Measurements from ENCODE around the gene KRT4.

DNA sequence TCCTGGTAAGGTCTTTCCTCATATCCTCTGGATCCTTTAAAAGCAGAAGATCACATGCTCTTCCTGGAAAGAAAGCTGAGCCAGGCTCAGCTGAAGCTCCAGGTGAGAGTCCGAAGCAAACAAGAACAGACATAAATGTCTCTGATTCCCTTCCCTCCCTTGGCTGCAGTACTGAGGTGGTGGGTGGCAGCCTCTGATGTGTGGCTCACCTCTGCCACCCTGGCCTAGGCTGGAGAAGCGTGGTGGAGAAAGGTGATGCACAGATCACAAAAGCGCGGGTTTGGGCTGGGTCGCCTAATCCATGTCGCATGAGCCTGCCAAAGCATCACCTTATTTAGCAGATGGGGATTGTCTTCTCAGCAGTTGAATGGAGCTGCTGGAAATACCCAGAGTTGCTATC, 34.0 kb downstream of the KRT4 start:
- TF ChIP-seq, protein P1, sequence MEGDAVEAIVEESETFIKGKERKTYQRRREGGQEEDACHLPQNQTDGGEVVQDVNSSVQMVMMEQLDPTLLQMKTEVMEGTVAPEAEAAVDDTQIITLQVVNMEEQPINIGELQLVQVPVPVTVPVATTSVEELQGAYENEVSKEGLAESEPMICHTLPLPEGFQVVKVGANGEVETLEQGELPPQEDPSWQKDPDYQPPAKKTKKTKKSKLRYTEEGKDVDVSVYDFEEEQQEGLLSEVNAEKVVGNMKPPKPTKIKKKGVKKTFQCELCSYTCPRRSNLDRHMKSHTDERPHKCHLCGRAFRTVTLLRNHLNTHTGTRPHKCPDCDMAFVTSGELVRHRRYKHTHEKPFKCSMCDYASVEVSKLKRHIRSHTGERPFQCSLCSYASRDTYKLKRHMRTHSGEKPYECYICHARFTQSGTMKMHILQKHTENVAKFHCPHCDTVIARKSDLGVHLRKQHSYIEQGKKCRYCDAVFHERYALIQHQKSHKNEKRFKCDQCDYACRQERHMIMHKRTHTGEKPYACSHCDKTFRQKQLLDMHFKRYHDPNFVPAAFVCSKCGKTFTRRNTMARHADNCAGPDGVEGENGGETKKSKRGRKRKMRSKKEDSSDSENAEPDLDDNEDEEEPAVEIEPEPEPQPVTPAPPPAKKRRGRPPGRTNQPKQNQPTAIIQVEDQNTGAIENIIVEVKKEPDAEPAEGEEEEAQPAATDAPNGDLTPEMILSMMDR (IDR thresholded peaks at IDR 0.05): no peak
- TF ChIP-seq POLR2A (IDR thresholded peaks at IDR 0.05): no peak

Data from adrenal gland (tissue), 5 donors.